Testis (tissue), 2 donors: Measurements from ENCODE around the gene HELZ.

ENCODE experiments used
- POLR2A ChIP-seq: fragments of 450-650 bp; IDR thresholded peaks from one replicate; pipeline ENCODE4 v1.6.1; 2017; ENCODE audit warnings: antibody characterized with exemption, mild to moderate bottlenecking, moderate library complexity
- TF ChIP-seq, protein P1 (sequence below), 3 experiments: fragments of 450-650 bp in 2 of 3; fragments of 200-600 bp in 1 of 3; sonication (generic) in 1 of 3; IDR thresholded peaks; one replicate each; pipeline ENCODE4 v1.5.1; 2016 to 2019; ENCODE audit warnings: antibody characterized with exemption in 3 of 3, mild to moderate bottlenecking in 2 of 3, moderate library complexity in 1 of 3

DNA sequence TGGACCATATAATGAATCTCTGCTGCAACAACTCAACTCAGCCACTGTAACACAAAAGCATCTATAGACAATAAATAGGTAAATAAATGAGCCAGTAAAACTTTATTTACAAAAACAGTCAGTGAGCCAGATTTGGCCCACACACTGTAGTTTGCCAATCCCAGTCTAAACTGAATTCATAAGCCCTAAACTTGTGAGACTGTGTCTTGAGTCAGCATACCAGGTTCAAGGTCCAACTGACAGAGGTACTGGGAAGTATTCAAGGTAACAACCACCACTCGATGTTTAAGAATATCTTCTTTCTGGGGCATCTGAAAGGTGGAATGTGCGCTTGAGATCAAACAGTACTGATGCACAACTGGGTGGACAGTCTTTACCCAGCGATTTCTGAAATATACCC, 94.2 kb downstream of the HELZ start:
- TF ChIP-seq, protein P1, sequence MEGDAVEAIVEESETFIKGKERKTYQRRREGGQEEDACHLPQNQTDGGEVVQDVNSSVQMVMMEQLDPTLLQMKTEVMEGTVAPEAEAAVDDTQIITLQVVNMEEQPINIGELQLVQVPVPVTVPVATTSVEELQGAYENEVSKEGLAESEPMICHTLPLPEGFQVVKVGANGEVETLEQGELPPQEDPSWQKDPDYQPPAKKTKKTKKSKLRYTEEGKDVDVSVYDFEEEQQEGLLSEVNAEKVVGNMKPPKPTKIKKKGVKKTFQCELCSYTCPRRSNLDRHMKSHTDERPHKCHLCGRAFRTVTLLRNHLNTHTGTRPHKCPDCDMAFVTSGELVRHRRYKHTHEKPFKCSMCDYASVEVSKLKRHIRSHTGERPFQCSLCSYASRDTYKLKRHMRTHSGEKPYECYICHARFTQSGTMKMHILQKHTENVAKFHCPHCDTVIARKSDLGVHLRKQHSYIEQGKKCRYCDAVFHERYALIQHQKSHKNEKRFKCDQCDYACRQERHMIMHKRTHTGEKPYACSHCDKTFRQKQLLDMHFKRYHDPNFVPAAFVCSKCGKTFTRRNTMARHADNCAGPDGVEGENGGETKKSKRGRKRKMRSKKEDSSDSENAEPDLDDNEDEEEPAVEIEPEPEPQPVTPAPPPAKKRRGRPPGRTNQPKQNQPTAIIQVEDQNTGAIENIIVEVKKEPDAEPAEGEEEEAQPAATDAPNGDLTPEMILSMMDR (IDR thresholded peaks at IDR 0.05) = no peak
- no peak for TF ChIP-seq POLR2A
